H54 (cell line): ENCODE measurements around the gene KCNG2.

ENCODE experiments used
- DNase-seq: peaks from one replicate; pipeline ENCODE4 v3.0.0; 2011; ENCODE audit warnings: low spot score, mixed read lengths; ENCODE audit not compliant: insufficient read length
- FAIRE-seq: peaks from 3 replicates; lab custom pipeline; 2011; peaks lifted over from hg19 to GRCh38; lab: Jason Lieb, UNC
- POLR2A ChIP-seq: IDR thresholded peaks from 2 replicates; pipeline ENCODE4 v1.6.1; 2011; ENCODE audit warnings: low read depth, mild to moderate bottlenecking, low read length

KCNG2 gene

DNA sequence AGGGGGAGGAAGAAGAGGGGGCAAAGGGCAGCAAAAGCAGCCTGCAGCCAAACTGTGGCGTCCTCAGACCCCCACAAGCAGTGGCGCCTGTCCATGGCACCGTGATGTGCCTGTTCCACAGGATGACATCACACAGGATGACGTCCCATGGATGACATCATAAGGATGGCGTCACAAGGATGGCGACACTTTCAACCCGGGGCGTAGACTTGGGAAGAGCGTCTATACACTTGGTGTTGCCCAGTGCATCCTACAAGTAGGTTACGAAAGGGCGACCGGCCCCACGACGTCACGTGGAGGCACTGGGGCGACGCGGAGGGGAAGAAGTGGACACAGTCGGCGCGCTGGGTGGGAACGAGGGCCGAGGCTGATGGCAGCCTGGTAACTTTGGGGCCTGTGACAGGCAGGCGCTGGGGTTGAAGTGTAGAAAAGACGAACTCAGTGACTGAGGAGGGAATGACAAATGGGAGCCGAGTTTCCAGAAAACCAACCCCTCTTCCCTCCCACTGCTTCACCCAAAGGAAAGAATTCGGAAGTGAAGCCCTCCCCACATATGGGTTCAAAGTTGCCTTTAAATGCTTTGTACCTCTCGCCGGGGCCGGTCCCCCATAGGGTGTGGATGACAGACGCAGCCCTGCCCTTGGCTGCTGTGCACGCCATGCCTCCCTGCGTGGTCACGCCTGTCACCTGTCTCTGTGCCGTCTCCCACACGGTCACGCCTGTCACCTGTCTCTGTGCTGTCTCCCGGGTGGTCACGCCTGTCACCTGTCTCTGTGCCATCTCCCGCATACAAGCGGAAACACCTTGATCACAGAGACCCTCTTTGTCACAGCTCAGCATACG, 13.4 kb upstream of the KCNG2 start:
- TF ChIP-seq POLR2A = no peak
- DNase-seq = no peak
- FAIRE-seq = no peak

DNA sequence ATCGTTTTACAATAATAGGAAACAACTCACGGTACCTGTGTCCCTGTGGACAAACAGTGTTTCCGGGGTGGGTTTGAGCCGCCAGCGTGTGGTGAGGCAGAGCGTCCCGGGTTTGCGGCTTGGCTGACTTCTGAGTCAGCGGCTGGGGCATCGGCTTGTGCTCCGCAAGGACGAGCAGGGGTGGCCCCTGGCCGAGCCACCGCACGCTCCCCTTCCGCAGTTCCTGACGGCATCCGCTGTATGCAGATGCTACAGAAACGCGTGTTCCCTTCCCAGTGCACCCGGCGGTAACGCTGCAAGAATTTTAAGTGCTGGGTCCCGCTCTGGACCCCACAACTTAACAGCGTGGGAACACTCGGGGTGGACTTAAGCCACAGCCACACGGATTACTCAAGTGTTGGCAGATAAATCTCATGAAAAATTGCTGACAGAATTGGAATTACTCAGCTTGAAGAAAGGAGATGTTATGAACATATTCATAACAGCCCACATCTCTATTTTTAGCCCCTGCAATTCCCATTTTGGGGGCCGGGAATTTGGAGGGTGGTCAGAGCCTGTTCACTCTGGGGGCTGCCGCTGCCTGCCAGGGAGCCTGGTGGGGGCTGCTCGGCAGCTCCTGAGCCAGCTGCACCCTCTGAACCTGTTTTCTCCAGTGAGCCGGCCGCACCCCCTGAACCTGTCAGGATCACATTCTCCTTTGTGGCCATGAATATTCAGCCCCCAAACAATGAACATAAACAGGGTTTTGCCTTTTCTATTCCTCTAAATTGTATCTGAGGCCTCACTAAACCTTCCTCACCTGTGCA, 12.6 kb upstream of the KCNG2 start:
- DNase-seq (no peak), FAIRE-seq (no peak)
- TF ChIP-seq POLR2A = no peak

DNA sequence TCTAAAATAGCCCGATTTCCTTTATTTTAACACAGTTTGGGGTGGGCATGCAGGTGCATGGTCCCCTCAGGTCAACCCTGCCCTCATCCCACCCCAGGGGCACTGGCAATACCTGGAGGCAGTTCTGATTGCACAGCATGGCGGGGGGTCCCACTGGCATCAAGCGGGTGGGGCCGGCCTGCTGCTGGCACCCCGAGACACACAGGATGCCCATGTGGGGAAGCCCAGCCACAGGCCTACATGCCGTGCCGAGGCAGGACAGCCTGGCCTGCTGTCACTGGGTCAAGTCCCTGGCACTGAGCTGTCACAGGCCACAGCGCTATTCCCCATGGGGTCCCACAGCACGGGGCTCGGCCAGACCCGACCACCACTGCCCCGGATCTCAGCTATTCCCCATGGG, 11.9 kb upstream of the KCNG2 start:
- no peak for FAIRE-seq
- no peak for DNase-seq
- TF ChIP-seq POLR2A = no peak

DNA sequence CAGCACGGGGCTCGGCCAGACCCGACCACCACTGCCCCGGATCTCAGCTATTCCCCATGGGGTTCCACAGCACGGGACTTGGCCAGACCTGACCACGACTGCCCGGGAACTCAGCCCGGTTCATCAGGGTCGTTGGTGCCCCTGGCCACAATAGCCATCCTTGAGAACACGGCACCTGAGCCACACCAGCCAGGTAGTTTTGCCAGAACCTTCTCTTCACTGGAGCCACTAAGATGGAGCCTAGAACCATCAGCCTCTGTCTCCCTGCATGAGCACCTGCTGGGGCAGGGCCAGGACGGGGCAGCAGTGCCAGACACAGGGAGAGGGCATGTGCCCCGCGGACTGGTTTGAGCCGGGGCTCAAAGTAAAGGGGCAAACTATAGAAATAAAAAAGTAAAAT, 11.4 kb upstream of the KCNG2 start:
- no peak for FAIRE-seq
- DNase-seq = no peak
- no peak for TF ChIP-seq POLR2A

DNA sequence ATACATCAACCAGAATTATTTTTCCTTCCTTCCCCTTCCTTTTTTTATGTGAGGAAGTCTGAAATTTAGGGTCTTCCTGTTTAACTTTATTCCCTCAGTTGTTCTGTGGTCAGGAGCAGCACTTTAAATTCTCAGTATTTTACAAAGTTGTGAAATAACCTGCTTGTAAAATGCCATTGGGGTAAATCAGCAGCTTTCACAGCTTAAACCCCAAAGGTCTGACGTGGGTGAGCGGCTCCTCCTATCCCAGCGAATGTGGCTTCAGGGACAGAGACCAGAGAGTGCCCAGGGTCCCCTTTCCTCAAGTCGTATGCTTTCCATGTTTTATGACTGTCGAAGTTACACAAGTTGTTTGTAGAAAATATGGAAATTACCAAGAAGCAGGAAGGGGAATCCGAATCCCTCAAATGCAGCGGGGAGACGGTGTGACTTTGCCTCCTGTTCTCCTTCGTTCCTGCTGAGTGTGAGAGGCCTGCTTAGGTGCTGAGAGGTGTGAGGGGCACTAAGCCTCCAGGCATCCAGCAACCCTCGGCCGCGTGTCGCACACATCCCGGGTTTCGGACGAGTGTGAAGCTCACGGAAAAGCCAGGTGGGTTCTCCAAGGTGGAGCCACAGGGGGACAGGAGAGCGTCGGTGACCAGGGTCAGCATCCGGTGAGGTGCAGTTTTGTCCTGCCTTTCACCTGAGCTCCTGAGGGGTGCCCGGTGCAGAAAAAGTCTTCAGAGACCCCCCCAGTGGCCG, 10.8 kb upstream of the KCNG2 start:
- FAIRE-seq = no peak
- no peak for TF ChIP-seq POLR2A

DNA sequence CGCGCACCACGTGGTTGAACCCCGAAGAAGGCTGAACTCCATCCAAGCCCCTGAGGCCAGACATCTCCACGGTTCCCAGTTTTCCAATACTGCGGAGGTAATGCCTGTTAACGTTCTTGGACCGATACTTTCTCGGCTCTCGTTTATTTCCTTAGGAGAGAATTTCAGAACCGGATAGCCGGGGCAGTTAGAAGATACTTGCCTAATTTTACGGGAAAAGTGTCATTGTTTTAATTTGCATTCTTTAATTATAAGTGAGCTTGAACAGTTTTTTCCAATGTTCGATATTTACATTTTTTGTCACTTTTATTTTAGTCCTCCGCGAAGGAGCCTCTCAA, 10.2 kb upstream of the KCNG2 start:
- DNase-seq (no peak), FAIRE-seq (no peak)
- TF ChIP-seq POLR2A = no peak

More for the DNA sequence above, 10.8 kb upstream of the KCNG2 start:
- no peak for DNase-seq

DNA sequence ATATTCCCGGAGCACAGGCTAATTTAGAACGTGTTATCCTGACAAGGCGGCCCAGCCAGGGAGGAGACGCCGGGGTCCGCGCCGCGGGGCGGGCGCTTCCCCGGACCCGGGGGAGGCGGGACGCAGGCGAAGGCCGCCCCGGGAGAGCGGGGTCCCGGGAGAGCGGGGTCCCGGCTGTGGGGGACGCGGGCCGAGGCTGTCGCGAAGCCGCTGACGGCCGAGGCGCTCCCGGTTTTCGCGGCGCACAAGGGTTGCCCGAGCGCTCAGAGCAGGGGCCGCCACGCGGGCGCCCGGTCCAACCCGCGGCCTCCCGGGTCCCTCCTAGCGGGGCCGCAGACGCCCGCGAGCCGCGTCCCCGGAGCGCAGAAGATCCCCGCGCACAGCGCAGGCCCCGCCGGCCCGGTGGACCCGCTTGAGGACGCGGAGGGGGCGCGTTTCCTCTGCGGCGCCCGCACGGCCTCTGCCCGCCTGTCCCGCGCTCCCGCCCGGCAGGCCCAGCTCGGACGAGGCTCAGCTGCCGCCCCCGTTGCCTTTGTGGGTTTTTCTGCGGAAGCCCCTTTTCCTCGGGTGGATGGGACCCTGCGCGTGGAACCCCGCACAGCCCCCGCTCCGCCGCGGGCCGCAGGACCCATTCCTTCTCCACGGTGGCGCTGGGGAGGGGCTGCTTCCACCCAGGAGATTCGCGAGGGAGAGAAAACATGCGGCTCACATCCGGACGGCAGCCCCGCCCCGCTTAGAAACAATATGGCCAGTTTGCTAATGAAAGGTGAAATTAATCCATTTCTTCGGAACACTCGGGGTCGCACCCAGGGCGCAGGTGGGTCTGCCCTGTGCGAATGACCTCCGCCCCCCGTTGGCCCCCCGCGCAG, 9.6 kb upstream of the KCNG2 start:
- FAIRE-seq (no peak), DNase-seq (no peak)
- no peak for TF ChIP-seq POLR2A

DNA sequence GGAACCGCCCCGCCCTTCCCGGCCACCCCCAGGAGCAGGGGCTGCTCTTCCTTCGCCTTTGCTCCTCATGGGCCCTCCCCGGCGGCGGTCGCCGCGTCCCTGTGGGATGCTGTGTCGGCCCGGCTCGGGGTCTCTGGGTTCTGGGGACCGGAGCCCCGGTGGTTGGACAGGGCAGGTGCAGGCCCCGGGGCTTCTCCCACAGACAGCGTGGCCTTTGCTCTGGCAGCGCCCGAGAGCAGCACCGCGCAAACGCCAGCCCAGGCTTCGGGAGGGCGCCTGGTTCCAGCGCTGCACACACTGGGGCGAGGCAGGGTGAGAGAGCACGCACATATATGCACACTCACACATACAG, 9.0 kb upstream of the KCNG2 start:
- FAIRE-seq (no peak), DNase-seq (no peak)
- TF ChIP-seq POLR2A = no peak

DNA sequence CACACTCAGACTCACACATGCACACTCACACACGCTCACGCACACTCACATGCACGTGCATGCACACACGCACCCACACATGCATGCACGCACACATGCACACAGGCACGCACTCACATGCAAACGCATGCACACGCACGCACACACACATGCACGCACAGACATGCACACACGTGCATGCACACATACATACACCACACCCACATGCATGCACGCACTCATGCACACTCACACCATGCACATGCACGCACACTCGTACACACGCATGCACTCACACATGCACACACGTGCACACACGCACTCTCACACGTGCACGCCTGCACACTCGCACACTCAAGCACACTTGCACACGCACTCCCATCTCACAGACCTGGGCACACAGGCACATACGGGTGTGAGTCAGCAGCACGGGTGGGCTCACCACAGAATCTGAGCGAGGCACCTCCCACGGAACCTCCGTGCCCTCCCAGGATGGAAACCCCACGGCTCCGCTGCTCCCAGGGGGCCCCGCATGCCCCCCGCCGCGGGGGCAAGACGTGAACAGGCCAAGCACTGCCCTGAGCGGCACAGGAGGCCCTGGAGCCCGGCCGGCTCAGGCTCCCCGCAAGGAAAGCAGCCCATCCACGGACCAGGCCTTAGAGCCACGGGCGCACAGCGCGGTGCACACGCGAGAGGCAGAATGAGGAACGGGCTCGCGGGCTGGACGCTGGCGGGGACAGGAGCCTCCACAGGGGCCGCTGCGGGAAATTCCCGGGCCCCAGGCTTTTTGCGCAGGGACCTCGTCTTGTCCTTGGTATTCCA, 8.4 kb upstream of the KCNG2 start:
- FAIRE-seq (no peak), DNase-seq (no peak)
- TF ChIP-seq POLR2A = no peak

DNA sequence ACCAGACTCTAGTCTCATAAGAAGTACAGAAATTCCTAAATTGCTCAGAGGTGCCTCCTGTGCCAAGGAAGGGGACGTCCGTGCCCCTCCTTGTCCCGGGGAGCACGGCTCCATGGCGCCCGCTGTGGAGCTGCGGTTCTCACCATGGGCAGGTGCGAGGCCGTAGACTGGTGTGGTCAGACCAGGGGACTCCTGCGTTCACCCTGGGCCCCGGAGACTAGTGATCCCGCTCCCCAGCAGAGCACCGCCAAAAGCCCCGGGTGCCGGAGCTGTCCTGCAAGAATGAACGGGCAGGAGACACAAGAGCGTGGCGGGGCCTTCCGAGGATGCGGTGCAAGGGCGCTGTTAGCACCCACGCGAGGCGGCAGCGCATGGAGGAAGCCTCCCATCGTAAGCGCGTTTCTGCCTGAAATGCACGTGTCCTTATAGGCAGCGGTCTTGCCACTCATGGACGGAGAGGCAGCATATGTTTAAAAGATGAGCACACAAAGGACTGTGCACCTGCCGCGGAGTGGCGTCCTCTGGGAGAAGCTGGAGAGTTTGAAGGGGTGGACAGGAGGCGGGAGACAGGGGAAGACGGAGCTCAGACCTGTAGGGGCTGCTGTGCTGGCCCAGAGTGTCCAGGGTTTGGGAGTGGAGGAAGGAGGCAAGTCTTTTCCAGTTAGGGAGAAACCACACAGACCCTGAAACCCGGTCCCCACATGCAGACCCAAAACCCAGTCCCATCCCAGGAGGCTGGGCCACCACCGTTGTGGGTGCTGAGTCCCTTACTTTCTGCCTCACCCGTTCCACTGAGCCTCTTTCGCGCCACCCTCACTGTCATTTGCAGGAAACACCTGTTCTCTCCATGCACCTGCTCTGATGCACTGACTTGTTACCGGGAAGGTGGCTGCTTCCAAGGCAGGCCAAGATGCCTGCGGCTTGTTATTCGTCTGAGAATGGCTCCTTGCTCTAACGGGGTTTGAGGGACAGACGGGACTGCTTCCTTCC, 7.5 kb upstream of the KCNG2 start:
- no peak for TF ChIP-seq POLR2A
- FAIRE-seq (no peak), DNase-seq (no peak)
